Pancreas (tissue), 10 donors: ENCODE data around the gene STRIP1. TPM values are rescaled to one million over a fixed set of nuclear protein-coding genes. Genes with fewer than 3 reads are reported as not detected.
"Not testable (repeated sequence)": the region's sequence is repeated elsewhere in the genome, so short reads cannot be mapped to it uniquely, and the experiment has no call there.

Experiments
- ATAC-seq, 4 donors: fragments of 200-7000 bp; cut with Tn5 transposase; one replicate each; pipeline versions ENCODE4 v1.8.0 to v1.9.1; 2020; ENCODE audit warnings: mild to moderate bottlenecking in 4 of 4, moderate library complexity in 4 of 4
- DNase-seq, 6 donors: peaks; one replicate each; pipeline ENCODE4 v3.0.0-alpha.2; 2020
- FAIRE-seq: peaks from 2 replicates; lab custom pipeline; 2012; peaks lifted over from hg19 to GRCh38; lab: Jason Lieb, UNC
- H3K27ac ChIP-seq, 4 donors: fragments of 200-600 bp; sonication (generic); 1 replicate in 3 of 4; 2 replicates in 1 of 4; pipeline versions ENCODE4 v1.5.0 to v1.8.0; 2020
- H3K27me3 ChIP-seq, 4 donors: fragments of 200-600 bp; one replicate each; pipeline ENCODE4 v1.8.0; 2021
- H3K36me3 ChIP-seq, 3 donors: fragments of 200-600 bp; sonication (generic) in 1 of 3; one replicate each; pipeline versions ENCODE4 v1.5.0 to v1.8.0; 2020 to 2021
- H3K4me1 ChIP-seq, 3 donors: fragments of 200-600 bp; one replicate each; pipeline ENCODE4 v1.8.0; 2021
- H3K4me3 ChIP-seq, 4 donors: fragments of 200-600 bp; sonication (generic) in 2 of 4; one replicate each; pipeline versions ENCODE4 v1.5.0 to v1.8.0; 2020 to 2021
- H3K9me3 ChIP-seq, 4 donors: fragments of 200-600 bp; one replicate each; pipeline ENCODE4 v1.8.0; 2021
- CTCF ChIP-seq, 4 donors: fragments of 200-600 bp; sonication (generic) in 3 of 4; IDR thresholded peaks; one replicate each; pipeline versions ENCODE4 v1.5.0 to v1.8.0; 2021; ENCODE audit warnings: antibody characterized with exemption in 4 of 4
- WGBS, 2 donors: extraction: QIAGEN DNeasy Blood & Tissue Kit; methylation state at CpG; one replicate each; pipeline ENCODE4 v1.1.7; 2013; 5-methylcytosine and 5-hydroxymethylcytosine counted together
- intact Hi-C, 3 donors: fragments of 100-400 bp; cut with DNase I; formaldehyde crosslinking; loops; one replicate each; pipeline versions ENCODE4 v1.11.1 to v1.14.2; 2022
- polyA plus RNA-seq, 2 donors: library from polyadenylated mRNA; stranded (reverse); fragments of 200-250 nt; gene quantifications; one replicate each; pipeline ENCODE4 v1.2.3, GENCODE V29; 2013
- total RNA-seq, 6 donors: library from RNA; stranded (reverse); fragmentation: NEBNext Ultra II Directional in 4 of 6; extraction: Animal tissue kit (Norgen Biotek cat#: 25700) in 4 of 6; gene quantifications; one replicate each; pipeline versions ENCODE4 v1.2.1 to v1.2.4, GENCODE V29; 2021 to 2023
- donor health status: healthy with polysubstance abuse.
- donor health status: DM: no; HTN: no; CAD: no; lungs with moderate emphysema.
- donor health status: DM: no; HTN: no; CAD: no.
- donor health status: control.
- donor health status: control.
- donor health status: Bipolar disorder and iron deficiency.
- donor health status: DM: yes; HTN: yes; CAD: no.
- donor health status: DM: no; HTN: no; CAD: no.
- donor health status: DM: no; HTN: no; CAD: no.
- donor health status: DM: yes; HTN: yes; CAD: no.

STRIP1 gene
- total and polyA plus RNA-seq, 8 donors = 10.7 to 24.9 (median 14.5) TPM

GRCh38 chr1:110017792-110018191, 16.6 kb upstream of the STRIP1 start:
- DNase-seq (no peak), FAIRE-seq (no peak), ATAC-seq (no peak)
- 74 to 77% methylated on average over 3 of the region's 3 CpGs for WGBS, 2 donors
- peaks cover 18 to 97% (median 67%) of the 10 kb centered on the region in 3 donors for H3K36me3 ChIP-seq
- H3K4me3 ChIP-seq = no peak overlapping the region
- no peak for TF ChIP-seq CTCF (IDR thresholded peaks at IDR 0.05)
- no peaks in the 10 kb centered on the region for H3K9me3 ChIP-seq
- no peaks in the 10 kb centered on the region for H3K4me1 ChIP-seq
- intact Hi-C loops = no loop called here
- H3K27me3 ChIP-seq = no peaks in the 10 kb centered on the region
- H3K27ac ChIP-seq = no peak overlapping the region

- no peak overlapping the region for H3K27ac ChIP-seq
- no peaks in the 10 kb centered on the region for H3K27me3 ChIP-seq
- DNase-seq = peak in 1 of 6 donors; percentile 27
- FAIRE-seq = no peak
- WGBS, 2 donors = 84 to 86% methylated on average over 9 of the region's 9 CpGs
- no peak overlapping the region for H3K4me3 ChIP-seq
- intact Hi-C loops = no loop called here
- no peaks in the 10 kb centered on the region for H3K4me1 ChIP-seq
- H3K36me3 ChIP-seq = peaks cover 24 to 97% (median 65%) of the 10 kb centered on the region in 3 donors
- H3K9me3 ChIP-seq = no peaks in the 10 kb centered on the region
- ATAC-seq = peak in 3 of 4 donors; percentile 28 to 87 (median 83)
- no peak for TF ChIP-seq CTCF (IDR thresholded peaks at IDR 0.05)
Measured at GRCh38 chr1:110018396-110018795, 16.0 kb upstream of the STRIP1 start.

- ATAC-seq = no peak
- Histone ChIP-seq H3K27ac (no peak overlapping the region), H3K27me3 (no peaks in the 10 kb centered on the region), H3K4me3 (no peak overlapping the region), H3K36me3 (peaks cover 20 to 88% (median 55%) of the 10 kb centered on the region in 3 donors), H3K9me3 (no peaks in the 10 kb centered on the region), H3K4me1 (no peaks in the 10 kb centered on the region)
- WGBS, 2 donors = 79 to 95% methylated on average over 1 of the region's 1 CpG
- FAIRE-seq = no peak
- no peak for TF ChIP-seq CTCF (IDR thresholded peaks at IDR 0.05)
- DNase-seq = no peak
- intact Hi-C loops = no loop called here
Measured at GRCh38 chr1:110019770-110020169, 14.7 kb upstream of the STRIP1 start.

GRCh38 chr1:110021285-110021684, 13.1 kb upstream of the STRIP1 start:
- no peak for TF ChIP-seq CTCF (IDR thresholded peaks at IDR 0.05)
- intact Hi-C loops = no loop called here
- ATAC-seq (no peak), FAIRE-seq (no peak), DNase-seq (no peak)
- no peak overlapping the region for H3K27ac ChIP-seq
- no peaks in the 10 kb centered on the region for H3K27me3 ChIP-seq
- no peaks in the 10 kb centered on the region for H3K4me1 ChIP-seq
- H3K36me3 ChIP-seq = peaks cover 17 to 74% (median 42%) of the 10 kb centered on the region in 3 donors
- no peak overlapping the region for H3K4me3 ChIP-seq
- 93 to 95% methylated on average over 3 of the region's 3 CpGs for WGBS, 2 donors
- no peaks in the 10 kb centered on the region for H3K9me3 ChIP-seq

DNA sequence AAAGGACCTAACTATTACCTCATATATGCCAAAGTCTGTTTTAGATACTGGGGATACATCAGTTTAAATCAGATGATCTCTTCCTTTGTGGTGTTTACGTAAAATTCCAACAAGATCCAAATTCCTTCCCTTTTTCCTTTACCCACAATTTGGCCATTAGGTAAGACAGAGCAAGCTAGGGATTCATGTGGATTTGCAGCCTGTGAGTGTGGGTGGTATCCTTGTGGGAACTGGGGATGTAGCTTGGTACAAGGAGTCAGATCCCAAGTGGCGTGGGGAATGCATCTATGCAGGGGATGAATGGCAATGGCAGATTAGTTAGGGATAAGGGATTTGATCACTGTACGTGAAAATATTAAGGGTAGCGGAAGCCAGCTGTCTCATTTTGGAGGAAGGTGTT, 9.8 kb upstream of the STRIP1 start:
- no peak for FAIRE-seq
- Histone ChIP-seq H3K27me3 (no peaks in the 10 kb centered on the region), H3K4me3 (no peak overlapping the region), H3K27ac (no peak overlapping the region), H3K9me3 (no peaks in the 10 kb centered on the region), H3K36me3 (peaks cover 5 to 41% (median 25%) of the 10 kb centered on the region in 3 donors), H3K4me1 (no peaks in the 10 kb centered on the region)
- no peak for TF ChIP-seq CTCF (IDR thresholded peaks at IDR 0.05)
- intact Hi-C loops = no loop called here
- WGBS, 2 donors = 91 to 93% methylated on average over 4 of the region's 4 CpGs
- DNase-seq = no peak
- ATAC-seq = no peak

DNA sequence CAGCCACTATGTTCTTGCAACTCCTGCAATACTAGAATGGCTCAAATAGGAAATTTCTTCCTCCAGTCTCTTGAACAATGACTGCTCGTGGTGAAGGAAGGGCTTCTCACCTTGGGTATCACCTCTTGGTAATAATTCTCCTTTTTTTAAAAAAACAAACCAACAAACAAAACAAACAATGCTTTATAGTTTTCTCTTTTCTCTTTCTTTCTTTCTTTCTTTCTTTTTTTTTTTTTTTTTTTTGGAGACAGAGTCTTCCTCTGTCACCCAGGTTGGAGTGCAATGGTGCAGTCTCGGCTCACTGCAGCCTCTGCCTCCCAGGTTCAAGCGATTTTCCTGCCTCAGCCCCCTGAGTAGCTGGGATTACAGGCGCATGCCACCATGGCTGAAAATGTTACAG, 3.7 kb upstream of the STRIP1 start:
- H3K9me3 ChIP-seq, intact Hi-C loops, ATAC-seq, FAIRE-seq, H3K27ac ChIP-seq, H3K4me3 ChIP-seq, DNase-seq, H3K4me1 ChIP-seq, H3K36me3 ChIP-seq, H3K27me3 ChIP-seq: not testable (repeated sequence)
- 61 to 80% methylated on average over 4 of the region's 4 CpGs for WGBS, 2 donors
